Adipose tissue (tissue), 3 donors: Measurements from ENCODE around the gene MARK3. TPM values are rescaled to one million over a fixed set of nuclear protein-coding genes. Genes with fewer than 3 reads are reported as not detected.
"Not testable (repeated sequence)": the region's sequence is repeated elsewhere in the genome, so short reads cannot be mapped to it uniquely, and the experiment has no call there.

Source experiments
- H3K27ac ChIP-seq: one replicate; pipeline ENCODE4 v1.5.1; 2013; ENCODE audit warnings: low read depth, low read length
- WGBS, 3 donors: extraction: QIAGEN DNeasy Blood & Tissue Kit; methylation state at CpG; one replicate each; pipeline ENCODE4 v1.1.7; 2013; 5-methylcytosine and 5-hydroxymethylcytosine counted together
- polyA plus RNA-seq, 3 donors: library from polyadenylated mRNA; stranded (reverse); fragments of 200-250 nt; gene quantifications; one replicate each; pipeline ENCODE4 v1.2.3, GENCODE V29; 2013
- donor health status: healthy with polysubstance abuse.
- donor health status: Bipolar disorder and iron deficiency.
- donor health status: healthy.

MARK3 gene
- polyA plus RNA-seq, 3 donors = 36.4 to 47.8 (median 43.5) TPM

DNA sequence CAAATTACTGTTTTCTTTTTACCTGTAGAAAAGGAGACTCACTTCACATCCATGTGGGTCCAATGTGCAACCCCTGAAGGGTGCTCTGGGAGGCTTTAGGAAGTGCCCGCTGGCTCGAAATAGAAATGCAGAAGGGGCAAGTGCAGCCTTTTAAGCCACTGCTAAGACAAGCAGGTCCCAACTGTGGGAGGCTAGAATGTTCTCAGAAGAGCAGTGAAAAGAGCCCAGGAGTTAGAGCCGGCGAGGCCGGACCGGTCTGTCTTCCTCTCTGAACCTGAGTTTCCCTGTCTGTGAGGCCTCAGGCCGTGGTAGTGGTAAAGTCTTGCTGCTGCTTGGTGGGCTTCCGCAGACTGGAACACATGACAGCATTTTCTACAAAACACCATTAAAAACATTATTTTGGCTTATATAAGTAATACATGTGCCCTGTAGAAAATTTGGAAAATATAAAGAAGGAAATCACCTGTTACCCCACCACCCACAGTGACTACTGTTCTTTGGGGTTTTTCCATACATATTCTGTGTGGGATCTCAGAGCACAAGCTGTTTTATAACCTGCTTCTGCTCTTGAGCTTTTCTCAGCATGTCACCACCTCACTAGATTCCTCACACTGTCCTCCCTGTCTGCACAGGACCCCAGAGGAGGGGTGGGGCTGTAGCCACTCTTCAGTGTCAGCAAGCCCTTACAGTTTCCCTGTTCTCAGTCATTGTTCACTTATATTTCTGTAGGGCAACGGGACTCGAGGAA lies 131.4 kb downstream of the MARK3 start:
- 68 to 78% (median 77%) methylated on average over 10 of the region's 10 CpGs for WGBS, 3 donors
- H3K27ac ChIP-seq = no peak overlapping the region

DNA sequence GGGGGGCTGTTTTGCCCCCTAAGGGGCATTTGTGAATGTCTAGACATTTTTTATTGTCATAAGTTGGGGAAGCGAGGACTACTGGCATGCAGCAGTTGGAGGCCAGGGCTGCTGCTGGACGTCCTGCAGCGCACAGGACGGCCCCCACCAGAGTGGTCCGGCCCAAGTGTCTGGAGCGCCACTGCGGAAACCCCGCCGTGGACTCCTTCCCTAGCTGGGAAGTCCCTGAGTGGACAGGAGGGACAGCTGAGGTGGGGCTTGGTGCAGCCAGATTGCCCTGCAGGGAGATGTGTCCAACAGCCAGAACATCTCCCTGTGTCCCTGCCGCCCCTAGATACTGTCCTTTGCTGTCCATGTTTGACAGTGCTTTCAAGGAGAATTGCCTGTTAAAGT lies 132.0 kb downstream of the MARK3 start:
- H3K27ac ChIP-seq = no peak overlapping the region
- WGBS, 3 donors = 72 to 81% (median 79%) methylated on average over 10 of the region's 10 CpGs

DNA sequence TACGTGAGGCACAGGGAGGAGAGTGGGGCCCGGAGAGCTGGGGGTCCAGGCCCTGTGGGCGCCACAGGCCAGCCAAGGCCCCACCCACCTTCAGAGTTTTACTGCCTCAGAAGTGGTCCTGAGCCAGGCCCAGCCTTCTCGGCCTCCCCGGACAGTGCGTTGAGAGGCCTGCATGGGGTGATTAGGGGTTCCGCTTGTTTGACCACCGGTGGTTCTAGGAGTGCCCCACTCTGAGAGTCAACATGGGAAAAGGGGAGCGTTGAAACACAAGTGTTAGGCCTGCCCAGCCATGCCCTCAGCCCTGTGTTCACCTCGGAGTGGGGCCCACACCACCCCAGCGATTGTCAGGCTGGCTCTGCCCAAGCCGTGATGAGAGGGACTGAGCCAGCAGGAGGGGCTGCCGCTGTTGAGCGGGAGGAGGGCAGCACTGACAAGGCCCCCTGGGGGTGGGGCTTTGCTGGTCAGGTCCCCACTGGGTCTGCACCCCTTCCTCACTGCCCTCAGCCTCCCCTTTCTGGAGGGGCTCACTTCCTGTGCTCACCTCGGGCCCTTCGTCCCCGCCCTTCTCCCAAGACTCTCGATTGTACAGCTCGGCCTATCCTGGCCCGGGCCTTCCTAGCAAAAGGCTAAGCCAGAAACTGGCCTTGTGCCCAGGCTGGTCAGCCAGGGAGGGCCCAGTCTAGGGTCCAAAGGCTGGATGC lies 132.7 kb downstream of the MARK3 start:
- H3K27ac ChIP-seq = no peak overlapping the region
- 36 to 50% (median 39%) methylated on average over 19 to 20 of the region's 20 CpGs for WGBS, 3 donors

DNA sequence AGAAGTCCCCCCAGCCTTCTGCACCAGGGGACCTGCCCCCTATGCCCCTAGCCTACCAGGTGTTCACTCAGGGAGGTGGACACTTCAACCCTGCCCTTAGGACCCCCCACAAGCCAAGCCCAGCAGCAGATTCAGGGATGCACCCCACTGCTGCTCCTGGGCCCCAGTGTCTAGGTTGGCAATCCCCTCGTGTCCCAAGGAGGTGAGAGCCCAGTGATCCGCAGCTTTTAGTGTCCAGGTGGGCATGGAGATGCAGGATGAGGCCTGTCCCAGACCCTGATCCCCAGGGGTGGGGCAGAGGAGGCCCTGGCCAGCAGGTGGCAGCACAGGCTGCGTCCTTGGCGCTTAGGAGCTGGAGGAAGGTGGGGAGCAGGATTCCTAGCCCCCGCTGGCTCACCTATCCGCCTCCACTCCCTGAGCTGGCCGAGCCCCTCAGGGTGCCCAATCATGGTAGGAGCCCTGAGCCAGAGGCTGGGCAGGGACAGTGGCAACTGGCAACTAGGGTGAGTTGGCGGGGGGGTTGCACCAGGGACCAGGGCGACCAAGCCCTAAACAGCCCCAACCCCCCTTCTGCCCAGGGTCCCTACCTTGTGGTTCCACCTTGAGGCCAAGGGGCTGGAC lies 133.3 kb downstream of the MARK3 start:
- H3K27ac ChIP-seq = no peak overlapping the region
- 38 to 53% (median 39%) methylated on average over 9 of the region's 9 CpGs for WGBS, 3 donors

DNA sequence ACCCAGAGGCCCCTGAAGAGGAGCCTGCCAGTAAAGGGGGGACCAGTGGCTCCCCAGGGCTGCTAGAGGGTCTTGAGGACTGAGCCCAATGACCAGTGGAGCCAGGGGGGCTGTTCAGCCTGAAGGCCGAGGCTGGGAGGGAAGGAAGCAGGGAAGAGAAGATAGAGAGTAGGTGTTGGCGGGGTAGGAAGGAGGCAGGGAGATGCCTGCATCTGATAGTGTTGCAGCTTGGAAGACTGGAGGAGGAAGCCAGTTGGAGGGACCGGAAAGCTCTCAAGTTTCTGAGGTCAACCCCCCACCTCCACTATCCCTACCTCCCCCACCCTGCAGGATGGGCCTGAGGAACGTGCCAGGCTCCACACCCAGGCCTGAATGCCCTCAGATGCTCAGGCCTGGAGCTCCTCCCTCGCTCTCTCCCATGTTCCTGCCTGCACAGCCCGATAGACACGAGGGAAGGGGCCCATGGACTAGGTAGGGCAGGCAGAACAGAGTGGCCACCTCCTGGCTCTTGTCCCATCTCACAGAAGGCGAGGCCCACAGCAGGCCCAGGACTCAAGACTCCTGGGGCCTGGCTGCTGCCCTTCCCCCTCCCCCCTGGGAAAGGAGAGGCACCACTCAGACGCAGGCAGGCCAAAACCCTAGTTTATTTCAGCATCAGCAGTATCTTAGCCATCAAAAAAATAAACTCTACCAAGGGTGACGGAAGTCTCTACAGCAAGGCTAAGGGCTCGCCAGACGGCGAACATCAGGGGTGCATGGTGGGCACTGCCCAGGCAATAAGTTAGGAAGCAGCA lies 134.0 kb downstream of the MARK3 start:
- no peak overlapping the region for H3K27ac ChIP-seq
- 35 to 48% (median 40%) methylated on average over 13 of the region's 13 CpGs for WGBS, 3 donors

DNA sequence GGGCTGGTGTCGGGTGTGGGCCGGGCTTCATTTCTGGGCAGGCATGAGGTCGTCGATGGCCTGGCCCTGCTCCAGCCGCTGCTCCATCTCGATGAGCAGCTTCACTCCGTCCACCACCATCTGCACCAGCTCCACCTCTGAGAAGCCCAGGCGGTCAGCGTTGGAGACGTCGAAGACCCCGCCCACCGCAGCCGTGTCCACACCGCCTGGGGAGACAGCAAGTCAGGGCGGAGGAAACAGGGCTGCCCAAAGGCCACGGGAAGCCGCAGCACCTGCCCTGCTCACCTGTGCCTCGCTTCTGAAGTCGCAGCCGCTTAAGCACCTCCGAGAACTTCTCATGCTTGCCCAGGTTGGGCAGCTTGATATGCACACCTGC lies 134.6 kb downstream of the MARK3 start:
- 50 to 65% (median 62%) methylated on average over 22 of the region's 22 CpGs for WGBS, 3 donors
- H3K27ac ChIP-seq = no peak overlapping the region

DNA sequence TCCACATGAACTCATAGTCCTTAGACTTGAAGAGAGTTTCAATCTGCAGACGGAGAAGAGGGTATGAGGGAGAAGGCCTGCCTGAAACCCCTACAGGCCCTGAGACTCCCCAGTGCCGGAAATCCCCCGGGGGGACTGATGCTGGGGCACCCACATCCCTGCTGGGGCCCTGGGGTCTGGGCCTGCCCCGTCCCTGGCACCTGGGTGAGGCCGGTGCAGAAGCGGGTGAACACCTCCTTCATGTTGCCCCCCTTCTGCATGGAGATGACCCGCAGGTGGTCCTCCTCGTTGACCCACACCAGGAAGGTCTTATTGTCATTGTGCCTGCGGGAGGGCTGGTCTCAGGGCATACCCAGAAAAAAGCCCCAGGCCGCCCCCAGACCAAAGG lies 135.0 kb downstream of the MARK3 start:
- no peak overlapping the region for H3K27ac ChIP-seq

DNA sequence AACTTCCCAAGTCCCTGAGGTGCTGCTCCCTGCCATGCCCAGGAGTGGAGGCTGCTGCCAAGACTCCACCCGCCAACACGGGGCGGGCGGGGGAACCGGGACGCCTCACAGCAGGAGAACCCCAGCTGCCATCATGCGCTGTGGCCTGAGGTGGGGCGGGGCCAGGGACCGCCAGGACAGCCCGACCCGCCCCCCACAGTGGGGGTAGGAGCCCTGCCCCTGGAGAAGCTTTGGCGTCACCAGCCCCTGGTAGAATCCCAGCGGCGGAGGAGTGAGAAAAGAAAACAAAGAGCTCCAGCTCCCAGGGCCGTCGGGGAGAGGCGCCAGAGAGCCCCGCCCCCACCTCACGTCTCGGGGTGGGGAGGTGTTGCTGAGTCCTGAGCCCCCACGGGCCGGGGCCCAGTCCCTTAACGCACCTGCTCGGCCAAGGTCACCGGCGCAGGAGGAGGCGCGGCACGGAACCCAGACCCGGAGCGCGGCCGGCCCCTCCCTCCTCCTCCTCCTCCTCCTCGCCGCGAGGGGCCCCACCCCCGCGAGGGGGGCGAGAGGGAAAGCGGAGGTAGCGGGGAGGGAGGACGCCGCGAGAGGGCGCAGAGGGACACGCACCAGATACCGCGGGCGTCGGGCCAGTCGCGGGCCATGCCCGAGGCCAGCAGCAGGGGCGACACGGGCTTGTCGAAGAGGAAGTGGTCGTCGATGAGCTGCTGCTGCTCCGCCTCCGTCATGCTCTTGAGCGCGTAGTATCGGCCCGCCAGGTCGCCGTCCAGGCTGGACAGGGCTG lies 135.6 kb downstream of the MARK3 start:
- H3K27ac ChIP-seq = no peak overlapping the region
- 1 to 3% (median 2%) methylated on average over 44 to 63 of the region's 66 CpGs for WGBS, 3 donors

More for the DNA sequence above, 135.0 kb downstream of the MARK3 start:
- WGBS, 3 donors = 46 to 62% (median 61%) methylated on average over 10 of the region's 10 CpGs

DNA sequence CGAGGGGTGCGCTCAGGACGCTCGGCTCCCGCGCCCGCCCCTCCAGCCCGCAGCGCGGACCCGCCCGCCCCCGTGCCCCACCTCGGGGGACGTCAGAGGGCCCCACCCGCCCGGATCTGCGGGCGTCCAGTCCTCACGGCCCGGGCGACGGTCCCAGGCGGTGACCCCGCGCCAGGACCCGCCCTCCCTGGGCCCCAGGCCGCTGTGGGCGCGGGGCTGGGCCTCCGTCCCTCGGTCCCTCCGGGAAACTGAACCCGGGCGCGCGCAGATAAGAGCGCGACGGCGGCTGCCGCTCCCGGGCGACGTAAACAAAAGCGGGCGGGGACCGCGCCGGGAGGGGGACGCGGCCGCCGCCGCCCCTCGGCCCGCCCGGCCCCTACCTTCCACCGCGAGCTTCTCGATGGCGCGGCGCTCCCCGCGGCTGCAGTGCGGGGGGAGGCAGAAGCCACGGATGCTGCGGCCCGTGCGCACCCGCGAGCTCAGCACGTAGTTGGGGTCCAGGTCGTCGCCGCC lies 136.3 kb downstream of the MARK3 start:
- no peak overlapping the region for H3K27ac ChIP-seq
- WGBS, 3 donors = 1% methylated on average over 47 to 77 of the region's 77 CpGs

DNA sequence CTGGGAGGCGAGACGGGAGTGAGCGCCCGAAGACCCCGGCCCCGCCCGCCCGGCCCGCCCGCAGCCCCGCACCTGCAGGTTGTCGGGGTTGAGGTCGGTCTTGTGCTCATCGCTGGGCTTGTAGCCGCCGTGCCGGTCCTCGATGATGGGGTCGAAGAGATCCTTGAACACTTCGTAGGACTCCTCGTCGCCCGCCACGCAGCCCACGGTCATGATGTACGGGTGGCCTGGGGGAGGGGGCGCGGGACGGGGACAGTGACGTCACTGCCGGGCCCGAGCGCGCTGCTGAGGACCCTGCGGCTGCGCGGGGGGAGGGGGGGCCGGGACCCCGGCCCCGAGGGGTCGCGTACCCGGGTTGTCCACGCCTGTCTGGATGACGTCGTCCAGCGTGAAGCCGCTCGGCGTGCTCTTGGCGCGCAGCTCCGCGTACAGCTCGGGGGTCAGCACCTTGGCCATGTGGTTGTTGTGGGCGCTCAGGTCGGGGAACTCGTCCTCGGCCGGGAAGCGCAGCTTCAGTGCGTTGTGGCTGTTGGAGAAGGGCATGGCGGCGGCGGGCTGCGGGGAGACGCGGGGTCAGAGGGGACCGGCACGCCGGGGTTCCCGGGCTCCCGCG lies 136.8 kb downstream of the MARK3 start:
- H3K27ac ChIP-seq = no peak overlapping the region
- 1 to 2% (median 2%) methylated on average over 70 to 74 of the region's 74 CpGs for WGBS, 3 donors

DNA sequence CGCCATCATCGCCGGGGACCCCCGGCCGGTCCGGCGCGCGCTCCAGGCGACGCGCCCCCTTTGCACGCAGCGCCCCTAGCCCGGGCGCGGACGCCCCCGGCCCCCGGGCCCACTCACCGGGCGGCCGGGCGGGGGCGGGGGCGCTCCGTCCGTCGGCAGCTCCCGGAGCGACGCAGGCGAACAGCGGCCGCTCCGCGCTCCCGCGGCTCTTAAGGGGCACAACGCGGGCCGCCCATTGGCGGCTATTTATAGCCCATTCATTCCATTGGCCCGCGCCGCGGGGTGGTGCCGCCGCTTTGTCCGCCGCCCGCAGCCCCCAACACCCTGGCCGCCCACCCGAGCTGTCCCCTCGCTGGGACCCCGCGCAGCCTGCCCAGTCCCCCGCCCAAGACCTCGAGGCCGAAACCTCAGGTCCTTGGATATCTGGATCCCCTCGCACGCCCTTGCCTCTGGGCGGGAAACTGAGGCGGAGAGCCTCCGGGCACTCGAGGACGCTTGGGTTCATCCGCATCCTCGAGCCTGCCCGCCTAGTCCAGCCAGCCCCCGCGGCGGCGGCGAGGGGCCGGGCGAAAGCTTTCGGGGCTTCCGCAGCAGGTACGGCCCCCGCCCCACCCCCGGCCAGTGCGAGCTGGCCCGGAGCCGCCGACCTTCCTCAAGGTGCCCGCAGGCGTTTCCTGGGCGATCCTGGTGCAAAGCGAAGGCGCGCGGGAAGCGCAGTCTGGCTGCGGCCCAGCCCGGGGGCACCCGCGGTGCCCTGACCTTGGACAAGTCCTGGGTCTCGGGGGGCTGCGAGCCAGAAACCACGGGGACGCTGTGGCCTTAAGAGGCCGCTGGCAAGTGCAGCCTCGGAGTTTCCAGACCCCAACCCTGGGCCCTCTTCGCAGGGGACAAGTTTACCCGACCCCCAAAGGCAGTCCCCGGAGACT lies 137.7 kb downstream of the MARK3 start, which contains the start of gene CKB:
TSS of gene CKB (minus strand) at position 182 of the 926 bp plus-strand sequence. CDS start 337 bp downstream, outside the sequence.
- WGBS, 3 donors = 6 to 12% (median 7%) methylated on average over 71 to 107 of the region's 107 CpGs

DNA sequence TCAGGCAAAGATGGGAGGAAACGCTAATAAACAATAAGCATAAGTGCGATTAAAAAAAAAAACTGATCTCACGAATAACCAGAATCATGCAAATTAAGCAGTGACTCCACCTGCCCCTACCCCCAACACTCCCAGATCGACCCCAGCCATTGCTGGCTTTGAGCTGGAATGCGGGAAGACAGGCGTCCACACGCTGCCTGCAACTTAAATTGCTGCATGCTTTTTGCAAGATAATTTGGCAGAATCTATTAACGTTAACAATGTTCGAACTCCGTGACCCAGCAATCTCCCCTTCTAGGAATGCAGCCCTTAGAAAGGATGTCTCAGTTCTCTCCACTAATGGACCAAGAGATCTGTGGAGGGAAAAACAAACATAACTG lies 138.3 kb downstream of the MARK3 start:
- H3K27ac ChIP-seq = no peak overlapping the region
- 57 to 80% (median 61%) methylated on average over 10 of the region's 10 CpGs for WGBS, 3 donors

More for the DNA sequence above, 137.7 kb downstream of the MARK3 start, which contains the start of gene CKB:
- no peak within 1 kb of the TSS for H3K27ac ChIP-seq

DNA sequence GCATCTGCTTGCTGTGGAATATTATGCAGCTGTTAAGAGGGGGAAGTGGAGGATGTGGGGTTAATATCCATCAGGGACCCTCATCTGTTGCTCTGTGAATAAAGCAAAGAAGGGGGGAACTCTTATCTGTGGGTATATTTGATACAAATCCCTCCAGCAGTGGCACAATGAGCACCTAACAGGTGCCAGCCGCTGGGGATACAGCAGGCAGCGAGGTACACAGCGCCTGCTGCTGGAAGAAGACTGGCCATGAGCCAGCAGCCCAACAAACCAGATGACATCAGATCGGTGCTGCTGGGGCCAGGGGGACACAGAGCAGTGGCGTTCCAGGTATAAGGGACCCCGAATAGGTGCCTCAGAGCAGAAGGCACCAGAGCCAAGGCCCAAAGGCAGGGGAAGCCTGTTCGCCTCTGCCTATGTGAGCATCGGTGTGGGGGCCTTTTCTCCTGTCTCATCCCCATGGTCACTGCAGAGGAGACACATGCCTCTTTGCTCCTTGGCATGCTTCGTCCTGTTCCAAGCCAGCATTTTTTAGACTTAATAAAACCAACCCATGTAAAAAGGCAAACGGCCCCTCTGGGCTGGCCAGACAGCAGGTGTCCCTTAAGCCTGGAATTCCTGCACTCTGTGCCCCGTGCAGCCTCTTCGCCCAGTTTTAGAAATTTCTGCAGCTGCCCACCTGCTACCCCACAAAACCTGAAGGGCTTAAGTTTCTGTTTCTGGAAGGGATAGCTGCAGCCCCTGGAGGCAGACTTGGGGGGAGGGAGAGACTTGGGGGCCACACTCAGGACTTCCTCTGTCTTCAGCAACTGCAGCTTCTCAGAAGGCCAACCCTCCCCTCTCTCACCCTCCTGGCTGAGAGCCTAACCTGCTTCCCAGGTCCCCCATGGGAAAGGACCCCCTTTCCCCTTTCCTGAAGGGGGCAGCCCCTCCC lies 139.1 kb downstream of the MARK3 start:
- no peak overlapping the region for H3K27ac ChIP-seq
- WGBS, 3 donors = 82 to 85% (median 84%) methylated on average over 12 of the region's 12 CpGs

DNA sequence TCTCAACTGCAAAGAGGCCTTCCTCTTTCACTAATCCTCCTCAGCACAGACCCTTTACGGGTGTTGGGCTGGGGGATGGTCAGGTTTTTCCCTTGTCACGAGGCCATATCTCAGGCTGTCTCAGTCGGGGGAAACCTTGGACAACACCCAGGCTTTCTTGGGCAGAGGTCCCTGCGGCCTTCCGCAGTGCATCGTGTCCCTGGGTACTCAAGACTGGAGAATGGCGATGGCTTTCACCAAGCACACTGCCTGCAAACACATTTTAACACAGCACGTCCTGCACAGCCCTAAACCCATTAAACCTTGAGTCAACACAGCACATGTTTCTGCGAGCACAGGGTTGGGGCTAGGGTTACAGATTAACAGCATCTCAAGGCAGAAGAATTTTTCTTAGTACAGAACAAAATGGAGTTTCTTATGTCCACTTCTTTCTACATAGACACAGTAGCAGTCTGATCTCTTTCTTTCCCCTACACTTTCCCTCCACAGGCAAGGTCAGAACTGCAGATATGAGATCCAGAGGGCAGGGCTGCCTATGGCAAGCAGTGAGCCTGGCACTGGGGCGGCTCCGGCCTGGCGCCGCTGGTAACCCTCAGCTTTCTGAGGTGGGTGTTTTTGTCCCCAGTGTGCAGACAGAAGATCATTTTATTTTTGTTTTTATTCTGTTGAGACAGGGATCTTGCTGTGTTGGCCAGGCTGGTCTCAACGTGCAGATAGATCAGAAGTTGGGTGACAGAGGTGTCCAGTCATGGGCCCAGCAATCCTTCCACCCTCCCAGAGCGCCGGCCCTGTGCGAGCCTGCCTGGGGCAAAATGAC lies 140.4 kb downstream of the MARK3 start:
- not testable (repeated sequence) for H3K27ac ChIP-seq
- WGBS, 3 donors = 45 to 80% (median 75%) methylated on average over 17 of the region's 17 CpGs
